WERI-Rb-1 (cell line): ENCODE results near the gene CDCA7.

Source experiments
- DNase-seq: peaks from one replicate; pipeline ENCODE4 v3.0.0-alpha.2; 2020
- H3K27ac ChIP-seq: fragments of 250-450 bp; sonication (Bioruptor Pico); 2 replicates; pipeline ENCODE4 v1.5.1; 2020; ENCODE audit warnings: mild to moderate bottlenecking, moderate library complexity
- H3K27me3 ChIP-seq: fragments of 250-450 bp; sonication (Bioruptor Pico); 2 replicates; pipeline ENCODE4 v1.5.1; 2021; ENCODE audit warnings: mild to moderate bottlenecking, low read depth, moderate library complexity; ENCODE audit not compliant: insufficient read depth, severe bottlenecking
- H3K36me3 ChIP-seq: fragments of 250-450 bp; sonication (Bioruptor Pico); 2 replicates; pipeline ENCODE4 v1.5.1; 2020; ENCODE audit warnings: mild to moderate bottlenecking, moderate library complexity
- H3K4me3 ChIP-seq: 2 replicates; pipeline ENCODE4 v1.5.1; 2011; ENCODE audit warnings: low read depth, mild to moderate bottlenecking, control low read depth, low read length
- H3K9me3 ChIP-seq: fragments of 250-450 bp; sonication (Bioruptor Pico); 2 replicates; pipeline ENCODE4 v1.5.1; 2021; ENCODE audit warnings: mild to moderate bottlenecking, moderate library complexity; ENCODE audit not compliant: severe bottlenecking
- CTCF ChIP-seq: IDR thresholded peaks from 2 replicates; pipeline ENCODE4 v1.5.1; 2011; ENCODE audit warnings: low read depth, mild to moderate bottlenecking, control low read depth, inconsistent platforms, low read length

The CDCA7 gene

GRCh38 chr2:173386021-173386737 lies 31.5 kb downstream of the CDCA7 start:
- Histone ChIP-seq H3K36me3 (no peaks in the 10 kb centered on the region), H3K27ac (no peak overlapping the region), H3K4me3 (no peak overlapping the region), H3K27me3 (no peaks in the 10 kb centered on the region), H3K9me3 (no peaks in the 10 kb centered on the region)
- DNase-seq: no peak
- no peak for TF ChIP-seq CTCF

- Histone ChIP-seq H3K9me3 (no peaks in the 10 kb centered on the region), H3K4me3 (no peak overlapping the region), H3K27ac (no peak overlapping the region), H3K27me3 (no peaks in the 10 kb centered on the region), H3K36me3 (no peaks in the 10 kb centered on the region)
- TF ChIP-seq CTCF: no peak
- no peak for DNase-seq
These were observed 32.0 kb downstream of the CDCA7 start for GRCh38 chr2:173386738-173387065.

GRCh38 chr2:173387079-173387478 lies 32.4 kb downstream of the CDCA7 start:
- no peak for DNase-seq
- Histone ChIP-seq H3K4me3 (no peak overlapping the region), H3K27ac (no peak overlapping the region), H3K9me3 (no peaks in the 10 kb centered on the region), H3K27me3 (no peaks in the 10 kb centered on the region), H3K36me3 (no peaks in the 10 kb centered on the region)
- no peak for TF ChIP-seq CTCF

GRCh38 chr2:173387660-173388059 lies 33.0 kb downstream of the CDCA7 start:
- H3K36me3 ChIP-seq: no peaks in the 10 kb centered on the region
- H3K4me3 ChIP-seq: no peak overlapping the region
- no peak for DNase-seq
- no peak overlapping the region for H3K27ac ChIP-seq
- no peaks in the 10 kb centered on the region for H3K9me3 ChIP-seq
- H3K27me3 ChIP-seq: no peaks in the 10 kb centered on the region
- no peak for TF ChIP-seq CTCF

- no peak for DNase-seq
- Histone ChIP-seq H3K9me3 (no peaks in the 10 kb centered on the region), H3K27ac (no peak overlapping the region), H3K4me3 (no peak overlapping the region), H3K36me3 (no peaks in the 10 kb centered on the region), H3K27me3 (no peaks in the 10 kb centered on the region)
- no peak for TF ChIP-seq CTCF
These were observed 34.1 kb downstream of the CDCA7 start for GRCh38 chr2:173388795-173389194.

- TF ChIP-seq CTCF: no peak
- no peaks in the 10 kb centered on the region for H3K36me3 ChIP-seq
- no peak for DNase-seq
- no peaks in the 10 kb centered on the region for H3K9me3 ChIP-seq
- no peaks in the 10 kb centered on the region for H3K27me3 ChIP-seq
- H3K4me3 ChIP-seq: no peak overlapping the region
- no peak overlapping the region for H3K27ac ChIP-seq
These were observed 35.4 kb downstream of the CDCA7 start for GRCh38 chr2:173390036-173390435.
